Left lung (tissue), 10 donors: ENCODE results near the gene ATP13A3. TPM values are rescaled to one million over a fixed set of nuclear protein-coding genes. Genes with fewer than 3 reads are reported as not detected.

Experiments
- ATAC-seq: fragments of 200-7000 bp; cut with Tn5 transposase; one replicate; pipeline ENCODE4 v1.9.1; 2020; ENCODE audit warnings: moderate library complexity
- DNase-seq, 4 donors: peaks; one replicate each; pipeline ENCODE4 v3.0.0-alpha.2; 2013 to 2020
- H3K27ac ChIP-seq, 2 donors: fragments of 200-600 bp; sonication (generic) in 1 of 2; one replicate each; pipeline versions ENCODE4 v1.5.0 to v1.8.0; 2020 to 2021
- H3K27me3 ChIP-seq, 2 donors: fragments of 200-600 bp; sonication (generic) in 1 of 2; one replicate each; pipeline versions ENCODE4 v1.5.0 to v1.8.0; 2020 to 2021
- H3K36me3 ChIP-seq, 2 donors: fragments of 200-600 bp; sonication (generic) in 1 of 2; one replicate each; pipeline versions ENCODE4 v1.5.0 to v1.8.0; 2020 to 2021
- H3K4me1 ChIP-seq, 2 donors: fragments of 200-600 bp; one replicate each; pipeline ENCODE4 v1.8.0; 2021
- H3K4me3 ChIP-seq, 2 donors: fragments of 200-600 bp; sonication (generic) in 1 of 2; one replicate each; pipeline versions ENCODE4 v1.5.0 to v1.8.0; 2020 to 2021; ENCODE audit warnings: mild to moderate bottlenecking in 1 of 2
- H3K9me3 ChIP-seq, 2 donors: fragments of 200-600 bp; sonication (generic) in 1 of 2; one replicate each; pipeline versions ENCODE4 v1.5.0 to v1.8.0; 2020 to 2021
- intact Hi-C, 2 donors: fragments of 100-400 bp; cut with DNase I; formaldehyde crosslinking; loops; one replicate each; pipeline versions ENCODE4 v1.11.2 to v1.14.2; 2022
- polyA plus RNA-seq, 6 donors: library from polyadenylated mRNA; unstranded; fragments of 120-200 nt; gene quantifications; one replicate each; pipeline ENCODE4 v1.2.1, GENCODE V29; 2013; ENCODE audit not compliant: insufficient read length in 6 of 6
- total RNA-seq, 2 donors: library from RNA; stranded (reverse); fragmentation: NEBNext Ultra II Directional; extraction: Animal tissue kit (Norgen Biotek cat#: 25700); gene quantifications; one replicate each; pipeline ENCODE4 v1.2.1, GENCODE V29; 2021
- TF ChIP-seq, protein P1 (sequence below), 2 donors: fragments of 200-600 bp; sonication (generic) in 1 of 2; IDR thresholded peaks; one replicate each; pipeline versions ENCODE4 v1.5.0 to v1.8.0; 2021; ENCODE audit warnings: antibody characterized with exemption in 2 of 2
- donor health status: DM: no; HTN: yes; CAD: no.
- donor health status: DM: no; HTN: no; CAD: no.

ATP13A3 gene
- total and polyA plus RNA-seq, 8 donors, result 52.0 to 123 (median 59.5) TPM

GRCh38 chr3:194368918-194369317, 117.9 kb downstream of the ATP13A3 start:
- Histone ChIP-seq H3K9me3 (no peaks in the 10 kb centered on the region), H3K27me3 (peaks cover 0 to 38% of the 10 kb centered on the region in 2 donors), H3K36me3 (no peaks in the 10 kb centered on the region), H3K27ac (no peak overlapping the region), H3K4me3 (no peak overlapping the region), H3K4me1 (no peaks in the 10 kb centered on the region)
- ATAC-seq (no peak), DNase-seq (no peak)
- TF ChIP-seq, protein P1, sequence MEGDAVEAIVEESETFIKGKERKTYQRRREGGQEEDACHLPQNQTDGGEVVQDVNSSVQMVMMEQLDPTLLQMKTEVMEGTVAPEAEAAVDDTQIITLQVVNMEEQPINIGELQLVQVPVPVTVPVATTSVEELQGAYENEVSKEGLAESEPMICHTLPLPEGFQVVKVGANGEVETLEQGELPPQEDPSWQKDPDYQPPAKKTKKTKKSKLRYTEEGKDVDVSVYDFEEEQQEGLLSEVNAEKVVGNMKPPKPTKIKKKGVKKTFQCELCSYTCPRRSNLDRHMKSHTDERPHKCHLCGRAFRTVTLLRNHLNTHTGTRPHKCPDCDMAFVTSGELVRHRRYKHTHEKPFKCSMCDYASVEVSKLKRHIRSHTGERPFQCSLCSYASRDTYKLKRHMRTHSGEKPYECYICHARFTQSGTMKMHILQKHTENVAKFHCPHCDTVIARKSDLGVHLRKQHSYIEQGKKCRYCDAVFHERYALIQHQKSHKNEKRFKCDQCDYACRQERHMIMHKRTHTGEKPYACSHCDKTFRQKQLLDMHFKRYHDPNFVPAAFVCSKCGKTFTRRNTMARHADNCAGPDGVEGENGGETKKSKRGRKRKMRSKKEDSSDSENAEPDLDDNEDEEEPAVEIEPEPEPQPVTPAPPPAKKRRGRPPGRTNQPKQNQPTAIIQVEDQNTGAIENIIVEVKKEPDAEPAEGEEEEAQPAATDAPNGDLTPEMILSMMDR (IDR thresholded peaks at IDR 0.05), result no peak
- intact Hi-C loops, result no loop called here

GRCh38 chr3:194367992-194368841, 118.6 kb downstream of the ATP13A3 start:
- no peaks in the 10 kb centered on the region for H3K9me3 ChIP-seq
- intact Hi-C loops, result no loop called here
- no peaks in the 10 kb centered on the region for H3K36me3 ChIP-seq
- peak in 1 of 4 donors; percentile 41 for DNase-seq
- no peak overlapping the region for H3K27ac ChIP-seq
- peaks cover 0 to 38% of the 10 kb centered on the region in 2 donors for H3K27me3 ChIP-seq
- no peak overlapping the region for H3K4me3 ChIP-seq
- no peaks in the 10 kb centered on the region for H3K4me1 ChIP-seq
- TF ChIP-seq, protein P1 (IDR thresholded peaks at IDR 0.05), result no peak
- ATAC-seq, result no peak

GRCh38 chr3:194365978-194366490, 120.8 kb downstream of the ATP13A3 start:
- H3K27me3 ChIP-seq, result peaks cover 0 to 35% of the 10 kb centered on the region in 2 donors
- TF ChIP-seq, protein P1 (IDR thresholded peaks at IDR 0.05), result no peak
- no peaks in the 10 kb centered on the region for H3K9me3 ChIP-seq
- H3K4me1 ChIP-seq, result no peaks in the 10 kb centered on the region
- ATAC-seq (no peak), DNase-seq (peak in 1 of 4 donors; percentile 41)
- H3K4me3 ChIP-seq, result no peak overlapping the region
- no peaks in the 10 kb centered on the region for H3K36me3 ChIP-seq
- intact Hi-C loops, result no loop called here
- no peak overlapping the region for H3K27ac ChIP-seq

DNA sequence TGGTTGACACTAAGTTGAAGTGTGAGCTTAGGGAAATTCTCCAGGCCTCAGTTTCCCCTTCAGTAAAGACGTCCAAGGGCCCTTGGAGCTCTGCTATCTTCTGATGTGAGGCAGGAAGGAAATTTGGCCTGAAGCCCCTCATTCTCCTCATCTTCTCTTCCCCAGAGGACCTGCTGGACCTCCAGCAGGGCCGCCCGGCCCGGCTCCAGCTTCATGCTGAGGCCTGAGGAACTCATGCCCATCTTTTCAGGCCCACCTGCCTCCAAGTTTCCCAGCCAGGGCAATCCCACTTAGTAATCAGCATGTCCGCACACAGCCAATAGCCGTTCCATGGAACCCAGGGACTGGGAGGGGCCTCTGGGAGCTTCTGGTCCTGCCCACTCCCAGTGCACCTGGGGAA, 121.3 kb downstream of the ATP13A3 start:
- H3K27ac ChIP-seq, result no peak overlapping the region
- no peaks in the 10 kb centered on the region for H3K9me3 ChIP-seq
- DNase-seq (no peak), ATAC-seq (no peak)
- TF ChIP-seq, protein P1 (IDR thresholded peaks at IDR 0.05), result no peak
- no peaks in the 10 kb centered on the region for H3K36me3 ChIP-seq
- no peak overlapping the region for H3K4me3 ChIP-seq
- intact Hi-C loops, result no loop called here
- no peaks in the 10 kb centered on the region for H3K4me1 ChIP-seq
- H3K27me3 ChIP-seq, result peaks cover 0 to 30% of the 10 kb centered on the region in 2 donors

DNA sequence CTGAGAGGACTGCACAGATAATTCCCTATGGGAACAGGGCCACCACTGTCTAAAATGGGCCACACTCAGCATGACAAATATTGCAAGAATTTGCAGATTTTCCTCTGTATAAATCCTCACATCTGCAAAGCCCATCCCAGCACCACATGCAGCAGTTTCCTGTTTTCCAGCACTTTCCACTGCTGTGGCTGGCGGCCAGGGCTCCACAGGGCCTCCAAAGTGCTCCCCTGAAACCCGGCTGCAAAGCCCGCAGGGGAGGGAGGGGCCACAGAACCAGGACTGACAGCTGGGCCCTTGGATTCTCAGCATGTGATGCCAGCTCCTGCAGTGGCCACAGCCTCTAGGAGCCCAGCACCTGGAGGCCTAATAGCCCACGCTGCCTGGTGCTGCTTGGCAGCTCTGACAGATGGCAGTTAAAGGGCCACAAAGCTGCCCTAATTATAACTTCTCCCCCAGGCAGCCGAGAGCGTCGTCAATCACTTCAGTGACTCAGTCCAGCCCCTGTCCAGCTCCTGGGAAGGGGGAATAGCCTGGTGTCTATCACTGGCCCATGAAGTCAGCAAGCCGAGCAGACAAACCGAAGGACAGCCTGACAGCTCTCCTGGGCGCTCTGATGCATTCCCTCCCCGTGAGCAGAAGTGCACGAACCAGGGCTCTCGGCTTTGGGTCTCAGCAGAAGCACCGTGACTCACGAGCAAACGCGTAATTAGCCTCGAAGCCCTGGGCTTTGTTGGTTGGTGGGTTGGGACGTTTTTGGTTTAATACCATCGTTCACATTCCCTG, 122.0 kb downstream of the ATP13A3 start:
- DNase-seq (peak in 3 of 4 donors; percentile 52 to 64 (median 60)), ATAC-seq (peak; percentile 50)
- intact Hi-C loops, result no loop called here

More for the DNA sequence above, 122.0 kb downstream of the ATP13A3 start:
- TF ChIP-seq, protein P1 (IDR thresholded peaks at IDR 0.05), result no peak
- no peak overlapping the region for H3K27ac ChIP-seq
- H3K4me1 ChIP-seq, result no peaks in the 10 kb centered on the region
- H3K27me3 ChIP-seq, result peaks cover 0 to 24% of the 10 kb centered on the region in 2 donors
- H3K9me3 ChIP-seq, result no peaks in the 10 kb centered on the region
- no peak overlapping the region for H3K4me3 ChIP-seq
- H3K36me3 ChIP-seq, result no peaks in the 10 kb centered on the region
